Activated T-cell treated with anti-CD3 and anti-CD28 coated beads for 4 hours (primary cell): Measurements from ENCODE around the gene SSBP3.

Source experiments
- DNase-seq: peaks from one replicate; pipeline ENCODE4 v3.0.0-alpha.2; 2020

The SSBP3 gene

DNA sequence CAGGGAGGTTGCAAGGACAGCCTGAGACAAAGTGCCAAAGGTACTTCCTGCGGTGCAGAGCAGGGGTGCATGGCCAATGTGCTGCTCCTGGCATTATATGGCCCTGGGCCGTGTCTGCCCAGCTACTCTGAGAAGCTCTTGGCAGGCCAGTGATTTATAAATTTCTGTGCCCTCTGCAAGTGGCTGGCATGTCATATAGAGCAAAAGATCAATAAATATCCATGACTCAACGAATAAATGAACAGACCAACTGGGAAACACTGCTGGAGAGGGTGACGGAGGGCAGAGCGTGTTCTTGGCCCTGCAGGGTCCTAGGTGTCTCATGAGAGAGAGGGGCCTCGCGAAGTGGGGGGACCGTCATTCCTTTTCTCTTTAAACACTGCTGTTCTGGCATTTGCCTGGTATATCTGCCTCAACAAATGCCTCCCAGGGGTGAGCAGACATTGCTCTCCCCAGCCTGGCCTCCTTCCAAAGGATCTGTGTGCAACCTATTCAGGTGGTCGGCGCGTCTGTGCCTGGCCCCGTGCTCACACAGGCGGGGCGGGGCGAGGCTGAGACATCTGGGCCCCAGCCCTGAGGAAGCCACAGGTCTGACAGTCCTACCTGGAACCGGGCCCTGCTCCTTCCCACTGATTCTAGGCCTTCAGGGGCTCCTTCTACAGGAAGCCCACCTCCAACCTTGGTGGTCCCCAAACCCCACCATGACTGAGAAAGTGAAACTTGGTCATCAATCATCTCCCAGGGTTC is 123.9 kb downstream of the SSBP3 start:
- no peak for DNase-seq

DNA sequence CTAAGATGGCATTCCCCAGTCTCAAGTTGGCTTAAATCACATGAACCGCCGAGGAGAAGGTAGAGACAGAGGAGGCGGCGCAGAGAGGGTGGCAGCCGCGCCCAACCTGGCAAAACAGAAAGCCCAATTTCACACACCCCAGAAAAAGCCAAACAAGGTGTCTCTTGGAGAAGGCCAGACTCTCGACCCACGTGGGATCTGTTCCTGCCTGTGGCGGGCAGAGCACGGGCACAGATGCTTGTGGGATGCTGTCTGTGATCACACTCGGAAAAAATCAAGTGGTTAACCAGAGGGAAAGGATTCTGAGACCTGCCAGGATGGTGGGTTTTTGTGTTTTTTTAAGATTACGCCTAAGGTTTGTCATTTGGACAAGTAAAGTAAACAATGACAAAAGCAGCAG is 125.5 kb downstream of the SSBP3 start:
- DNase-seq, result no peak

DNA sequence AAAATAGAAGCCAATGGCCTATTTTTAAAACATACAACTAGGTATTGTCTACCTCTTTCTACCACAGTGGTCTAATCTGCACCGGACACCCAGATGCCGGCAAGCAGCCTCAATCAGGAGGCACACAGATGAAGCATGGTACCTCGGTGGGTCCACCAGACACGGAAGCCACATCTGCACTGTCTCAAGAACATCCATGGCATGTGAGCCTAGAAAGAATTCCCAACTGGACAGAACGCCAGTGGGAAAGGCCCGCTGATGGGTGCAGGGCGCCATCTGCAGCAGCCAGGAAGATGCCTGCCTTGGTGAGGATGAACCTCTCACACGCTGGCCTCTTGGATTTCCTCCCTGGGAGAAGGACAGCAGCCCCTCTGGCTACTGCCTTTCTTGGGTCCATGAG is 126.7 kb downstream of the SSBP3 start:
- no peak for DNase-seq

DNA sequence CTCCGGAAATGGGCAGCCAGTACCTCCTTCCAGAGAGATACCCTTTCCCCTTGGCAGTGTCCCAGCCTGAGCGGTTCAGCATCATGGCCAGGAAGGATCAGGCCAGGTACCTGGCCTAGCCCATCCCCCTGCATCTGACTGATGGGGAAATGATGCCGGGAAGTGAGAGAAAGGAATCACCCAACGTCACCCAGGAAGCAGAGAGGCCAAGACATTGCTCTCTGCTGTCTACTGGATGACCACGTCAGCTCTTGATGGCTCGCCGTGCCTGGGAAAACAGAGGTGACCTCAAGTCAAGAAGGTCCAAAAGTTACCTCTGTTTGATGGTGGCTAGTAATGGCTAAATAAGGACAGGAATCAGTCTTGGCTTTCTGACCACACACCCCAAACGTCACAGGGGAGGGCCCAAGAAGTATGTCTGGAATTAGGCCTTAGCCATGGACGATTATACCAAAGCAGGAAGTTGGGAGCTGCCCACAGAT is 127.2 kb downstream of the SSBP3 start:
- no peak for DNase-seq

DNA sequence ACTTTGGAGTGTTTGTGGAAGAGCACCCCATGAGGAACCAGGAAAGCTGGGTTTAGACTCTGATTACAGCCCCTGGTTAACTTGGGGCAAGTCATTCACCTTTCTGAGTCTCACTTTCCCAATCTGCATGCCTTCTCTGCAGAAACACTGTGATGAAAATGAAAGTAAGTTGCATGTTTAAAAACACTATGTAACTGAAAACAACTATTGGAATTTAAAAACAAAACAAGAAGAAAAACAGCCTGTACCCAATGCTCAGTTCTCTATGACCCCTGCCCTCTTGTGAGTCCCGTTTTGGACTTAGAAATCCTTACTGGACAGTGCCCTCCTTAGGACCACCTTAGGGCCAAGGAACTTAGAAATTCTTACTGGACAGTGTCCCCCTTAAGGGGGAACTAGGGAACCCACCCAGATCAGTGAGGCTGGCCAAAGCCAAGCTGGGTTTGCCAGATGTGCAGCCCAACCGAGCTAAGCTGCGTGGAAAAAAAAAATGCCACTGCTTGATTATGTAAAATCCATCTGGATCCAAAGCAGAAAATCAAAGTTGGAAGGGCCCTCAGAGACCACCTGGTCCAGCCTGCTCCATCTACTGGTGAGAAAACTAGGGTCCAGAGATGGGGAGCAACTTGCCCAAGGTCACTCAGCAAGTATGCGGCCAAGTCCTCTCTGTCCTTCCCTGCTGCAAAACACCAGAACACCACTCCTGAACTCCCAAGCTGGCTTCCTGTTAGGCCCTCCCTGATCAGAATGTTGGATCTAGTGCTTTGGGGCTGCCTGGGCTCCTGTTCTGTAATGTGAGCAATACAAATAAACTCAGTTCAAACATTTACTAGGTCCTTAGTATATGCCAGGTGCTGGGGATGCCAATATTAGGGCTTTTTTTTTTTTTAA is 128.5 kb downstream of the SSBP3 start:
- no peak for DNase-seq

DNA sequence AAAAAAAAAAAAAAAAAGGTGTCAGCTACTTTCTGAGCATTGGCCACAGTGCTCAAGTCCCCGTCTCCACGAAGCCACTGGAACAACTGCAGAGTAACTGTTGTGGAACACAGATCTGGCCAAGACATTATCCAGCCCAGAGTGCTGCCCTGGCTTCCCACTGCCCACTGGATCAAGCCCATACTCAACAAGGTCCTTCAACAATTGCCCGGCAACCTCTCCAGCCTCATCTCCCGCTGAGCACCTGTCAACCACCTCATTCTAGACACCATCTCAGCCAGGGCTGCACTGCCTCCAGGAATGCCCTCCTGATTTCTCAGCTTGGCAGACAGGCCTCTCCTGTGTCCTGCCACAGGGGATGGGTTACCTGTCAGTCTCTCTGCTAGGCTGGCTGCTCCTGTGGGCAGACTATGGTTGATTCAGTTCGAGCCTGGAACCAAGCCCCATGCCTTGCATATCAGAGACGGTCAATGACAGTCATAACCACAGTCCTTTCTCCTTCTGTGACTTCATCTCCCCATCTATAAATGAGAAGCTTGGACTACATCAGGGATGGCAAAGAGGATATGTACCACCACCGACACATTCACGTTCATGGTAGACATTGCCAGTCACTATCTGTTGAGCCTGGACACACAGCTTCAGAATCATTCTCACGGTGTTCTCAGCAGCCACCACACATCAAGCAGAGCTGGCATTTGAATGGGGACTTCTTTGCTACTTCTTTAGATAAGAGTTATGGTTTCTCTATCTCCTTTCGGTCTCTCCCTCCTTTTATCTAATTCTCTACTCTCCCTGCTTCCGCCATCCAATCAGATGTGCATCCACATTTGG is 129.4 kb downstream of the SSBP3 start:
- no peak for DNase-seq

DNA sequence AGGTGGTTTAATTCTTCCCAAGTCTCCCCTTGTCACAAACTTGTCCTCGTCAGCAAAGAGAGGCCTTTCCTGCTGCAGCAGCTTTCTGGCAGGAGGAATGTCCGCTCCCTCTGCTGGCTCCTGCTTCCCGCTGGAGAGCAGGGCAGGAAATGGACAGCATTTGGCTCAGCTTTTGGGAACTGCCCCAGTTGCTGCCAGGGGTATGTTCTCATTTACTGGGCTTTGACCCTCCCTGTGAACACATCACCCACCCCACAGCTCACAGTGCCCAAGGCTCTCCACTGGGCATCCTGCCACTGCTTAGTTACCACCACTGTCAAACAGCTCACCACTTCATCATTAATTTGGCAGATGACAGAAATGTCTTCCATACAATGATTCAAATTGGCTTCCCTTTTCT is 130.8 kb downstream of the SSBP3 start:
- DNase-seq, result no peak

DNA sequence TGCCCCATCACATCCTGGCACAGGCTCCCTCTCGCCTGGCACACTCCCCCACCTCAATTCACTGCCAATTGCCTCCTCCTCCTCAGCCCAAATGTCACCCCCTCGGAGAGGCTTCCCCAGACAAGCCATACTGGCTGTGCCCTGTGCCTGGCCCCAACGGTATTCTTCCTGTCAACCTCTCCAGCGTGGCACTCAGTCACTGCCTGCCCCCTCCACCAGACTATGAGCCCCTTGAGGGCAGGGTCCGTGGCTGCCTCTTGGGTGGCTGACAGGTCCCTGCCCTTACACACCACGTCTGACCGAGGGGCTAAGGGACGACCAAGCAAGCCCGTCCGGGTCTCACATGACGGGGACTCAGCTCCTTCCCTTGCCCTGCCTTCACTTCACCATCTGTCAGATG is 131.3 kb downstream of the SSBP3 start:
- no peak for DNase-seq

DNA sequence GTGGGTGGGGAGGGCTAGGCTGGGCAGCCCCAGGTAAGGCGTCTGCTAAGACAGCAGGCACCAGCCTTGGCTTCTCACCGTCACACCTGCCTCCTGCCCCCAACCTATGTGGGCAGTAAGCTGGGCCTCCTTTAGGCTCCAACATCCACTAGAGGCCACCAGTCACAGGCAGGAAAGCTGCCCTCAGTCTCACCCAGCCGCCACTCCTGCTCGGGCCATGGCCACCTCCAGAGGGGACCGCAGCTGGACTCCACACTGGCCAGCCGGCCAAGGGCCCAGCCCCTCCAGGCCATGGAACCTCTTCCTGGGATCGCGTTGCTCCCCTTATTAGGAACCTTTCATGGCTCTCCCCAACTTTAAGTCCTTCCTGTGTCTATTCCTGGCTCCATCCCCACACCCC is 131.7 kb downstream of the SSBP3 start:
- no peak for DNase-seq

DNA sequence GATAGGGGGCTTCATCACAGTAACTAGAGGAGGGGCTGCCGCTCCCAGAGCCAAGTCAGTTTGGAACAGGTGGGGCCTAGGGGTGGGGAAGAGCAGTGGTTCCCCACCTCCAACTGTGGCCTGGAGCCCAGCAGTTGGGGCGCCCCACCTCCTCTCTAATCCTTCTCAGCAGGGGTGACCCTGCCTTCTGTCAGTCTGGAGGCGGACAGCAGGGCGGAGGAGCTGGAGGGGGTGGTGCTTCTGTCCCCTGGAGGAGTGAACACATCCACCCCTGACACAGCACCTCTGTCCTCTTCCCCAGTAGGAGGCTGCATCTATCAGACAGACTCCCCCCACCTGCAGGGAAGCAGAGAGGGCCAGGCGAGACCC is 132.4 kb downstream of the SSBP3 start:
- no peak for DNase-seq

DNA sequence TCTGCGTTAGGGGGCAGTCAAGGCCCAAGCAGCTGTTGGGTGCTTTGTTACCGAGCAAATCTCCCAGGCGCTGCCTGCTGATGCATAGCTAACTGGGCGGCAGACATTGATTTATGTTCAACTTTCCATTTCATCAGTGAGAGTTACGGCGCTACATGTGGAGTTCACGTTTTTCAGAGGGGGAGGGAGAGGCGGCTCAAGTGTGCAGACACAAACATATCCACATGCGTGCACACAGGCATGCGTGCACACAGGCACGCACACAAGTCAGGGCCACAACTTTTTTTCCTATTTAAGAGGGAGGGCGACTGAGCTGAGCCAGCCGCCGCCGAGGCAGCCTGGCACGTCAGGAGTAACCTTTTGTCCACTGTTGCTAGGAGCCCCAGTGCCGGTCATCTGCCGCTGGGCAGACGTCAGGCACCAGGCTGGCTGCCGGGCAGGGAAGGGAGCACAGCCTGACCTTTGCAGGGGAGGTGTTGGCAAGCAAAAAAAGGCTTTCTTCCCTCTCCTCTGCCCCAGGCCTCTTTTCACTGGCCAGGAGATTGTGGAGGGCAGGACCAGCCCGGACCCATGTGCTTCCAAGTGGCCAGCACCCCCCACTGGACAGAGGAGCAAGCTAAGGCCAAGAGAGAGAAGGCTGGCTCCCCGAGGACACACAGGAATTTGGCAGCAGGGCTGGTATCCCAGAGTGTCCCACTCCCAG is 133.0 kb downstream of the SSBP3 start:
- DNase-seq, result no peak

DNA sequence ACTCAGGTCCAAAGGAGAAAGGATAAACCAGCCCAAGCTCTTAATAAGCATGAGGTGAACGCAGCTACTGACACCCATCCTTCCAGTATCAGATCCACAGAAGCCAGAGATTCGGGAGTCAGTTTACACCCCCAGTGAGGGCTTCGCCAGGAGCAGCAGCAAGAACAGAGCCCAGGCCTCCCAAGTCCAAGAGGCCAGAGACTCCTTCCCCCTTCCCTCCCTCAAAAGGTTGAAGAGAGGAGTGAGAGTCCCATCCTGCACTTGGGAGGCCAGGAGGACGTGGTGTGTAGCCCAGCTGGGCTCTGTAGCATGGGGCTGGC is 133.5 kb downstream of the SSBP3 start:
- no peak for DNase-seq

DNA sequence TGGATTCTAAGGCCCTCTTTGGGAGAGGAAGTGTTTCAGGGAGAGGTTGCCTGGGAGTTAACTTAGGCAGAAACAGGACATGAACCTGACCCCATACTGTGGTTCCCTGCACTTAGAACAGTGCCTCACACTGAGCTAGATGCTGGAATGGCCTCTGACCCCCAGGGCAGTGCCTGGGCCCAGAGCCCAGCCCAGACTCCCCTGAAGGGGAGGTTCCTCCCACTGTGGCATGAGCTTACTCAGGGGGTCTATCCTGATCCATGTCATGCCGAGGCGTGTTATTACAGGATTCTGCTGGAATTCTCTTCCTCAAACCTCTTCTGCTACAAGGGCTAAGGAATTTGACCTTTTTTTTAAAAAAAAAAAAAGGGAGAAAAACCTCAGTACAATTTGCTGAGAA is 134.1 kb downstream of the SSBP3 start:
- no peak for DNase-seq

DNA sequence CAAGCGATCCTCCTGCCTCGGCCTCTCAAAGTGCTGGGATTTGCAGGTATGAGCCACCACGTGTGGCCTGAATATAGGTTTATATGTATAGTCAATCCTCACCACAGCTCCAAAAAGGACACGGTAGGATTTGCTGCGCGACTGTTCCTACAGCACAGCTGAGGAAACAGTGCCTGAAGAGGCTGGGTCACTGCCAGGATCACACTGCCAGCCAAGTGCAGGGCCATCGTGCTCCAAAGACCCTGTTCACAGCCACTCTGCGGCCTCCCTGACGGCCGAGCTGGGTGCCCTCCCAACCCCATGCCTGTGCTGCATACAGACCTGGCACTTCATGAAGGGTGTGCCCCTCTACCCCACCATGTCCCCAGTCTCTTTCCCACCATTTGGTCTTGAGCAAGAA is 134.9 kb downstream of the SSBP3 start:
- no peak for DNase-seq

DNA sequence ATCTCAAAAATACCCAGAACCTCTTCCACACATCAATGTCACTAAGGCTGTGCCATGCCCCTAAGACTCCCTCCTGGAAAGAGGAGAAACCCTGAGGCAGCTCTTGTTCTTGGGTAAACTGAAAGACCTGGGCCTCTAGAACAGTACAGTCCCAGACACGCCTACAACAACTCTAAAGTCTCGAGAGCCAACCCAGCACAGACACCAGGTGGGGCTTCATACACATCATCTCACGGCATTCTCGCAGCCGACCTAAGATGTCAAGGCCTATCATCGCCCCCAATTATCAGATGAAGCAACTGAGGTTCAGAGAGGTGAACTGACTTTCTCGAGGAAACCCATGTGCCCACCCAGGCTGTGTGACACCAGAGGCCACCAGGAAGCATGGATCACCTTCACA is 135.7 kb downstream of the SSBP3 start:
- DNase-seq, result no peak

DNA sequence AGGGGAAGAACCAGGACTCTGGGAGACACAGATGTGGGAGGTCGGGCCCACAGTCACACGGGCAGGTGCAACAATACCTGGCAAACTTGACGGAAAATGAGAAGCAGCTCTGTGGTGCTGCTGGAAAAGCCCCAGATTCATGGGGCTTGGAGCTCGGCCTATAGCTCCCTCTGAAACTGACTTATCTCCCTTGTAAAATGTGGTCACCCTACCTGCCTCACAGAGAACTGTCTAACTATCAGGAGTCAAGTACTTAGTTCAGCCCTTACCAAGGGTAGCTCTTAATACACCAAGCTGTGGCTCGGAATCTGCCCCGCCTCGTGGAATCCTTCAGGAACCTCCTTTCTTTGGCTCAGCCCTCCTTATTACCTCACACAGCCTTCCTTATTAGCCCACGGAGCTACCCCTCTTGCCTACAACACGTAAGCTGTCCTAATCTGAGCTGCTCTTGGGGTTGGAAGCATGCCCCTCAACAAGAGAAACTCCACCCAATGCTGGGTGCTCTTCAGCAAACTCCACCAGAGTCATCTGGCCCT is 137.4 kb downstream of the SSBP3 start:
- no peak for DNase-seq

DNA sequence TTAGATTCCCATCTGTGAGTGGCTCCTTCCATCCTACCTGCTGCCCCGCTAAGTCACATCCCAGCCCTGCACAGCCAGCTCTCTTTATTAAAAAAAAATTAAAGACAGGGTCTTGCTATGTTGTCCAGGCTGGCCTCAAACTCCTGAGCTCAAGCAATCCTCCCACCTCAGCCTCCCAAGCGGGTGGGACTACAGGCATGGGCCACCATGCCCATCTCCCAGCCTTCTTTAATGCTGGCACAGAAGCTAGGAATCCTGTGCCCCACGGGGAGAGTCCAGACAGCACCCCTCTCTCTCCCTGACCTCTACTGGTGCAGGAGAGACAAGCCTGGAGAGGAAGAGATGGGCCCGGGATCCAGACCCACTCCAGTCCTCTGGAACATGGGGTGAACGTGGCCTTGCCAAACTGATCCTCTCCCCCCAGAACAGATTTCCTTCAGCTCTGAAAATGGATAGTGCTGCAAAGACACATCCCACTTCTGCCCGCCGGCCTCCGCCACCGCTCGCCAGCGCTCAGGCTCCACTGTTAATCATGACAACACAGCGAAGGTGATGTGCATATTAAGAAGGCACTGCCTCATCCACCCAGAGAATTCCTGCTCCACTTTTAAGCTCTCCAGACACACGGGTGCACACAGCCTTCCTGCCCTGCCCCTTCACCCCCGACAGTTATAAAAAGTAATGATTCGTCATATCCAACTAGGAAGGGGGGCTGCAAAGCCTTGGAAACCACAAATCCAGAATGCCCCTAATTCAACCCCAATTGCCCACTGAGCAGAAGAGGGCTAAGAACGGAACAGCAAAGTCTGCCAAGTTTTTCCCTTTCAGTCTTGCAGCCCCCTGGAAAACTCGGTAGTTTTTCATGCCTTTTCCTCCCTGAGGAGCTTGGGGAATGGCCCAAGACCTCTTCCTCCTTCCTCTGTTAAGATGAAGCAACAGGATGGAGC is 138.1 kb downstream of the SSBP3 start:
- no peak for DNase-seq

DNA sequence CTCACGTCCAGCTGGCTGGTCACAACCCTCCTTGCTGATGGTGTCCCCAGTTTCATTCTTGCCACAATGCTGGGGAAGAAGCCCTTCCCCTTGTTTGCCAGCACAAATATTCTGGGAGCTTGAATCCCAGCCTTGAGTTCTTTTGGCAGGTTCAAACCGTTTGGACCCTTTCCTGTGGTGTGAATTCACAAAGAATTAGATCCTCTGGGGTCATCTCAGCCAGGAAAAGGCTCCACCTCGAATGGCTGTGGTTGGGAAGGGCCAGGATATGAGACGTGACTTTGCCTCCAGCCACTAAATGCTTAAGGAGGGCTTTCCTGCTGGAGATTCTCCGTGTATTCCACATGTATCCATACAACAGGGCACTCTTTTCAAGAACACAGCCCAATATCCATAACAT is 139.3 kb downstream of the SSBP3 start:
- no peak for DNase-seq

DNA sequence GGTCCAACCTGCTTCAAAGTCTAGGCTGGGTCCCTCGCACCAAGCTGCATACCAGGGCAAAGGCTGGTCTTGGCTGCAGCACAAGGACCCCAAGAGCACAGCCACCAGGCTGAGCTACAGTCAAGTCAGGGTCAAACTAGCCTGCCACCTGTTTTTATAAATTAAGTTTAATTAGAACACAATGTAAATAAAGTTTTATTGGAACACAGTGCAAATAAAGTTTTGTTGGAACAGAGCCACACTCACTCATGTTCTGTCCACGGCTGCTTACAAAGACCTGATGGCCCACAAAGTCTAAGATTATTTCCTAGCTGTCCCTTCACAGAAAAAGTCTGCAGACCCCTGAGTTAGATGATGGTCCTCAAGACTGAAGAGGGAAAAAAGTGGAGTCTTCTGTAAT is 140.0 kb downstream of the SSBP3 start:
- DNase-seq, result no peak

DNA sequence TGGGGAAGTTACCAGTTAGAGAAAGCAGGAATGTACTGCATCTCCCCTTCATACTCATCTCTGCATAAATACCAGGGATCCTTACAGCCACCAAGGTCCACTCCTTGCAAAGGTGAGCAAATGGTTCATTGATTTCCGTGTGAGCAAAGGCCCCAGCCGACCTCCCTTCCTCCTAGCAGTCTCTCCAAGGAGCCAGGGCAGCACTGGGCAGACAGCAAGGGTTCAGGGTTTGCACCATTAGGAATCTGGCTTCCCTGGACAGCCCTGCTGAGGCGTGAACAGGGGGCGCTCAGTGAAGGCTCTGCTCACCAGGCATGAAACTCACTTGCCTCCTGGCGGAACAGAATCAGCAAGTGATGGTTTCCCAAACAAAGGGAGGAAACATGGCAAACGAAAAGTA is 140.5 kb downstream of the SSBP3 start:
- no peak for DNase-seq

DNA sequence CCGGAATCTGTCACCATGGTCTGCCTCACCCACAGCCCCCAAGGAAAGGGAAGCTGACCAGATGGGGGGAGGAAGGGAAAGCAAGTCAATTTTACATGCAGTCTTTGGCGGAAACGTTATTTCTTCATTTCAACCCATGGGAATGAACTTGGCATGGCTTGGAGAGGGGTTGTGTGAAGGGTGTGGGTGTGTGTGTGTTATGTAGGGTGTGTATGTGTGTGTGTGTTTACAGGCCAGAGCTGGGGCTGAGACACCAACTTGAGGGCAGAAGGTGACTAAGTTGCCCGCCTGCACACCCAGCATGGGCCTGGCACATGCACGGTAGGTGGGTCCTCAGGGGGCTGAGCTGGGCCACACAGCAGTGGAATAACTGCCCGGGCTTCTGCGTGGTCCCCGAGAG is 141.1 kb downstream of the SSBP3 start:
- DNase-seq, result no peak
